Measurements from ENCODE around the gene WDR45B.

- TF ChIP-seq CTCF (conservative IDR thresholded peaks at IDR 0.05), result no peak
- no peak for TF ChIP-seq ZFX (IDR thresholded peaks at IDR 0.05)
Observed at GRCh38 chr17:82686366-82687324, 38.4 kb upstream of the WDR45B start.

Measured in C4-2B (cell line).